ENCODE measurements around the gene DLG2. TPM values are rescaled to one million over a fixed set of nuclear protein-coding genes. Genes with fewer than 3 reads are reported as not detected.

DLG2 gene
- total RNA-seq, 1 donor from 2014 or later = 0.26 TPM

DNA sequence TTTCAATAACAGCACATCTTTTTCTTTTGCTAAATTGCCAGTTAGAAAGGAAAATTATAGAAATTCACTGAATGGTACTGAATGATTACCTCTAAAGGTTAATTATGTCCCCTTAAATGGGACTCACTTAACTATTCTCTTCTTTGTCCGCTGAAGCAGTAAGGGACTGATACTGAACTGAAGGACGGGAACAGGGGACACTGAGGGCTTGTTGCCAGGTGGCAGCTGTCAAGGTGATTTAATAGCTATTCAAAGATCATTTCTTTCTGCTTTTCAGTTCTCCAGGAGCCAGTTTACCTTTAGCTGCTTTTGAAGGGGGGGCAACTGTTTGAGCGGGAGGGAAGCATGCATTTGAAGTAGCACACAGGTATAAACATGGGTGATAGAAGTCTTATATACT, 2015.5 kb downstream of the DLG2 start:
- no peaks in the 10 kb centered on the region for H3K36me3 ChIP-seq (ENCODE audit: control insufficient read depth, insufficient read depth, low read length)
- no peaks in the 10 kb centered on the region for H3K27me3 ChIP-seq (ENCODE audit: control insufficient read depth, insufficient read depth, low read length)
- TF ChIP-seq, protein P1, sequence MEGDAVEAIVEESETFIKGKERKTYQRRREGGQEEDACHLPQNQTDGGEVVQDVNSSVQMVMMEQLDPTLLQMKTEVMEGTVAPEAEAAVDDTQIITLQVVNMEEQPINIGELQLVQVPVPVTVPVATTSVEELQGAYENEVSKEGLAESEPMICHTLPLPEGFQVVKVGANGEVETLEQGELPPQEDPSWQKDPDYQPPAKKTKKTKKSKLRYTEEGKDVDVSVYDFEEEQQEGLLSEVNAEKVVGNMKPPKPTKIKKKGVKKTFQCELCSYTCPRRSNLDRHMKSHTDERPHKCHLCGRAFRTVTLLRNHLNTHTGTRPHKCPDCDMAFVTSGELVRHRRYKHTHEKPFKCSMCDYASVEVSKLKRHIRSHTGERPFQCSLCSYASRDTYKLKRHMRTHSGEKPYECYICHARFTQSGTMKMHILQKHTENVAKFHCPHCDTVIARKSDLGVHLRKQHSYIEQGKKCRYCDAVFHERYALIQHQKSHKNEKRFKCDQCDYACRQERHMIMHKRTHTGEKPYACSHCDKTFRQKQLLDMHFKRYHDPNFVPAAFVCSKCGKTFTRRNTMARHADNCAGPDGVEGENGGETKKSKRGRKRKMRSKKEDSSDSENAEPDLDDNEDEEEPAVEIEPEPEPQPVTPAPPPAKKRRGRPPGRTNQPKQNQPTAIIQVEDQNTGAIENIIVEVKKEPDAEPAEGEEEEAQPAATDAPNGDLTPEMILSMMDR (IDR thresholded peaks at IDR 0.05; ENCODE audit: insufficient read depth, low read length, severe bottlenecking) = no peak
- DNase-seq (ENCODE audit: low read depth) (no peak), FAIRE-seq (no peak)
- no peak overlapping the region for H3K4me3 ChIP-seq (ENCODE audit: low read depth, low read length)

DNA sequence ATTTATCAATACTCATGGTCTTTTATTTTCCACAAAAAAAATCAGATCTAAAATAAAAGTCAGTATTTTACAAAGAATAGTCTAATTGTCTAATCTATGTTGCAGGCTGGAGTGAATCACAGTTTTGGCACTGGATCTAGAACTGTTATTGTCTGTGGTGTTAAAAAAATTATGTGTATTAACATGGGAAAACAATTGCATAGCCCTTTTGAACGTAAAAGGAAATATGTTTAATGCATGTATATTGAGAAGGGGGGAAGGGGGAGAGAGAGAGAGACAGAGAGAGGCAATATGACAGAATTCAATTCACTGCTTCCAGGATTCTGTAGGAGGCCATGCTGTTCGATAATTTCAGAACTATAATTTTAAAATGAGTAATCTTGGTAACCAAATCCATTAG, 2016.1 kb downstream of the DLG2 start:
- H3K27me3 ChIP-seq (ENCODE audit: control insufficient read depth, insufficient read depth, low read length) = no peaks in the 10 kb centered on the region
- no peak for DNase-seq (ENCODE audit: low read depth)
- TF ChIP-seq, protein P1 (IDR thresholded peaks at IDR 0.05; ENCODE audit: insufficient read depth, low read length, severe bottlenecking) = no peak
- H3K4me3 ChIP-seq (ENCODE audit: low read depth, low read length) = no peak overlapping the region
- no peaks in the 10 kb centered on the region for H3K36me3 ChIP-seq (ENCODE audit: control insufficient read depth, insufficient read depth, low read length)
- no peak for FAIRE-seq

DNA sequence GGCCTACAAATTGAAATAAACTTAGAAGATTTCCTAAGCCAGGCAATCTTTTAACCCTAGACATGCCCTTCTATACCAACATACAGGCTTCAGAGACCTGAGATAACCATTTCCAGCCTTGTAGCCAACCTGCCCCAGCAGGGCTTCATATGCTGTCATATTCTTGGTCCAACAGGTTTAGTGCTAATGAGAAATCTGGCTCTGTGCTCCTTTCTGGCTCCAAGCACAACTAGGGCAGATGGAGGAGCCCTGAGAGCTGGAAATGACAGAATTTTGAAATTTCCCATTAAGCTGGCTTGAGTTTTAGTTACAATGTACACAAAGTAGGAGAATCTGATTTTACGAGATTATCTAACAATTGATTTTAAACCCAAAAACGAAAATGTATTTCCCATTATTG, 2018.0 kb downstream of the DLG2 start:
- no peaks in the 10 kb centered on the region for H3K27me3 ChIP-seq (ENCODE audit: control insufficient read depth, insufficient read depth, low read length)
- TF ChIP-seq, protein P1 (IDR thresholded peaks at IDR 0.05; ENCODE audit: insufficient read depth, low read length, severe bottlenecking) = no peak
- FAIRE-seq = no peak
- H3K4me3 ChIP-seq (ENCODE audit: low read depth, low read length) = no peak overlapping the region
- H3K36me3 ChIP-seq (ENCODE audit: control insufficient read depth, insufficient read depth, low read length) = no peaks in the 10 kb centered on the region
- DNase-seq (ENCODE audit: low read depth) = no peak

DNA sequence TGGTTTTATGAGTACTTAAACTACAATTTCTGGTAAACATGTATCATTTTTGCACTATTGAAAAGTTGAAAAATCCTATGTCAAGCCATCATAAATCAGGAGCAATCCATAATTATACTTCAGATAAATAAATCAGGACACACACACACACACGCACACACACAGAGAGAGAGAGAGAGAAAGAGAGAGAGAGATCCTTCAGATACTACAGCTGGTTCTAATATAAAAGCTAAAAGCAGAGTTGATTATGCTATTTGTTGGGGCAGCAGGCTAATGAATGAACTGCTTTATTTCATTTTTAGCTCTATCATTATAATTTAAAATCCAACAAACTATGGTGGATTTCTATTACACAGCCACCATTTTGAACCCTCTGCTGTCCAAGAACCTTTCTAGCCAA, 2018.6 kb downstream of the DLG2 start:
- no peaks in the 10 kb centered on the region for H3K36me3 ChIP-seq (ENCODE audit: control insufficient read depth, insufficient read depth, low read length)
- no peak for FAIRE-seq
- TF ChIP-seq, protein P1 (IDR thresholded peaks at IDR 0.05; ENCODE audit: insufficient read depth, low read length, severe bottlenecking) = no peak
- no peak for DNase-seq (ENCODE audit: low read depth)
- H3K4me3 ChIP-seq (ENCODE audit: low read depth, low read length) = no peak overlapping the region
- no peaks in the 10 kb centered on the region for H3K27me3 ChIP-seq (ENCODE audit: control insufficient read depth, insufficient read depth, low read length)

DNA sequence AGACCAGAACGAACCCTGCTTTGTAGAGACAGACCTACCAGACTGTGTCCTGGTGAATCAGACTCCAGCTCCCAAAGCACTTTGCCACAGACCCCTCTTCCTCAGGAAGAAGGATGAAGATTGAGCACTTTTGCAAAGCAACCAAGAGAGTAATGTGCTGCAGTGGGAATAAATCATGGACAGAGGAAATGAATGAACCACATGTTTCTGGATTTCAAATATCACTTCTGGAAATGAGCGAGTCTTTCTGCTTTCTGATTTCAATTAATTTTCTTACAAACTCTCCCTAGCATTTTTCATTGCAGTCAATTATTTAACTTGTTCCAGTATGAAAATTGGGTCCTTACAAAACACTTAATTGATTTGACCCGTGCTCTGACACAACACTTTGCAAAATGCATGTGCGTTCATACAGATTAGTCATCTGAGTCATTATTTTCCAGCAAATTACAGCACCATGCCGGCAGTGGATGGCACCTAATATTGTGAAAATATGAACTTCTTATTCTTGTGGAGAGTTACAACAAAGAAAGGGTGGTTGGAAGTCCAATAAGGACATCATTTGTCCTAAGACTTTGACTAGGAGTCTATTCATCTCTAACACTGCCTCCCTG, 2025.1 kb downstream of the DLG2 start:
- H3K27me3 ChIP-seq (ENCODE audit: control insufficient read depth, insufficient read depth, low read length) = no peaks in the 10 kb centered on the region
- TF ChIP-seq, protein P1 (IDR thresholded peaks at IDR 0.05; ENCODE audit: insufficient read depth, low read length, severe bottlenecking) = no peak
- H3K4me3 ChIP-seq (ENCODE audit: low read depth, low read length) = no peak overlapping the region
- FAIRE-seq (no peak), DNase-seq (ENCODE audit: low read depth) (no peak)
- no peaks in the 10 kb centered on the region for H3K36me3 ChIP-seq (ENCODE audit: control insufficient read depth, insufficient read depth, low read length)

Data from bronchial epithelial cell (primary cell).